ENCODE data around the gene MZF1.

DNA sequence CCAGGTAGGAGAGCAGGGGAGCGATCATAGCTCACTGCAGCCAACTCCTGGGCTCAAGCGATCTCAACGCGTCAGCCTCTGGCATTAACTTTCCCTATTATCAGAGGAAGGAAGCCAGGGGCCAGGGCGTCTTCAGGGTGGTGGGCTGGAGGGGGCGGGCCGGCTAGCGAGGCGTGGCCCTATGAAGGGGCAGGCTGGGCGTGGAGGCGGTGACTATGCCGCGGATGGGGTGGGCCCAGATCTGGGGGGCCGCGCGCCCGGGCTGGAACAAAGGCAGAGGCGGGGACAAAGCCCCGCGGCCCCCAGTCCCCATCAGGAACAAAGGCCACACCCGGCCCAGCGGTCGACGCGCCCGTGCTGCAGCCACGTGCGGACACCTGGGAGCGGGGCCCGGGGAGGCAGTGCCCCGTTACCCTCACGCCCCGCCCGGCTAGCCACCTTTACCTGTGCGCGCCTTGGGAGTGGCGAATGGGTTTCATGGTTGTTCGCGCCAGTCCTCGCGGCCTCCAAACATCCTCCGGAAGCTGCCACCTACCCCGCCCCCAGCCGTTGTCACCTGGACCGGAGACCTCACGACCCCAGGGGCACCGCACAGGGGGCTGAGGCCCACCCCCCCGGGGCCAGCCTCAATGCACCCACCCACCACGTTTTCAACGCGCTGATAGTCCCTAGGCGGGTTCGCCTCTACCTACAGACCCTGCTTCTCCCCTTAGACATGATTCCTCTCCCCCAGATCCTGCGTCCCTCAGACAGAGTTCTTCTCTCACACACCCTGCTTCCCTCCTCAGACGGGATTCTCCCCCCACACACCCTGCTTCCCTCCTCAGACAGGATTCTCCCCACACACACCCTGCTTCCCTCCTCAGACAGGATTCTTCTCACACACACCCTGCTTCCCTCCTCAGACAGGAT, 34.6 kb downstream of the MZF1 start:
- TF ChIP-seq EZH2 (IDR thresholded peaks at IDR 0.05; ENCODE audit: borderline replicate concordance, low read depth, low read length, poor library complexity, severe bottlenecking) = no peak
- TF ChIP-seq, protein P1, sequence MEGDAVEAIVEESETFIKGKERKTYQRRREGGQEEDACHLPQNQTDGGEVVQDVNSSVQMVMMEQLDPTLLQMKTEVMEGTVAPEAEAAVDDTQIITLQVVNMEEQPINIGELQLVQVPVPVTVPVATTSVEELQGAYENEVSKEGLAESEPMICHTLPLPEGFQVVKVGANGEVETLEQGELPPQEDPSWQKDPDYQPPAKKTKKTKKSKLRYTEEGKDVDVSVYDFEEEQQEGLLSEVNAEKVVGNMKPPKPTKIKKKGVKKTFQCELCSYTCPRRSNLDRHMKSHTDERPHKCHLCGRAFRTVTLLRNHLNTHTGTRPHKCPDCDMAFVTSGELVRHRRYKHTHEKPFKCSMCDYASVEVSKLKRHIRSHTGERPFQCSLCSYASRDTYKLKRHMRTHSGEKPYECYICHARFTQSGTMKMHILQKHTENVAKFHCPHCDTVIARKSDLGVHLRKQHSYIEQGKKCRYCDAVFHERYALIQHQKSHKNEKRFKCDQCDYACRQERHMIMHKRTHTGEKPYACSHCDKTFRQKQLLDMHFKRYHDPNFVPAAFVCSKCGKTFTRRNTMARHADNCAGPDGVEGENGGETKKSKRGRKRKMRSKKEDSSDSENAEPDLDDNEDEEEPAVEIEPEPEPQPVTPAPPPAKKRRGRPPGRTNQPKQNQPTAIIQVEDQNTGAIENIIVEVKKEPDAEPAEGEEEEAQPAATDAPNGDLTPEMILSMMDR (conservative IDR thresholded peaks at IDR 0.05; ENCODE audit: low read depth, low read length) = no peak
